HuH-7.5 (cell line): ENCODE data around the gene GJD4.

ENCODE experiments used
- DNase-seq: peaks from one replicate; pipeline ENCODE4 v3.0.0; 2011; ENCODE audit warnings: low spot score

GJD4 gene

GRCh38 chr10:35631404-35631803 is 26.3 kb downstream of the GJD4 start:
- no peak for DNase-seq

GRCh38 chr10:35632027-35632426 is 26.9 kb downstream of the GJD4 start:
- no peak for DNase-seq

GRCh38 chr10:35633006-35633980 is 28.2 kb downstream of the GJD4 start:
- no peak for DNase-seq

GRCh38 chr10:35635576-35635975 is 30.4 kb downstream of the GJD4 start:
- peak; percentile 6 for DNase-seq

- no peak for DNase-seq
These were observed 31.8 kb downstream of the GJD4 start for GRCh38 chr10:35636956-35637355.

GRCh38 chr10:35637462-35637861 is 32.3 kb downstream of the GJD4 start:
- DNase-seq = no peak

GRCh38 chr10:35638101-35638500 is 33.0 kb downstream of the GJD4 start:
- DNase-seq = no peak

GRCh38 chr10:35639021-35639727 is 34.0 kb downstream of the GJD4 start:
- no peak for DNase-seq

- no peak for DNase-seq
These were observed 34.7 kb downstream of the GJD4 start for GRCh38 chr10:35639728-35640401.

GRCh38 chr10:35640474-35640873 is 35.3 kb downstream of the GJD4 start:
- peak; percentile 47 for DNase-seq

GRCh38 chr10:35640951-35641675 is 36.0 kb downstream of the GJD4 start:
- DNase-seq = peak; percentile 16

GRCh38 chr10:35641676-35642034 is 36.5 kb downstream of the GJD4 start:
- DNase-seq = peak; percentile 8

GRCh38 chr10:35642035-35642792 is 37.1 kb downstream of the GJD4 start, which contains the start of gene FZD8:
TSS of gene FZD8 (minus strand) at chr10:35642296. CDS start at chr10:35641429, 867 bp downstream.
- peak; percentile 67 for DNase-seq

- no peak for DNase-seq
These were observed 37.6 kb downstream of the GJD4 start for GRCh38 chr10:35642793-35643114.

GRCh38 chr10:35643151-35644049 is 38.3 kb downstream of the GJD4 start:
- peak; percentile 21 for DNase-seq

- DNase-seq = no peak
These were observed 39.2 kb downstream of the GJD4 start for GRCh38 chr10:35644050-35644950.

- DNase-seq = no peak
These were observed 45.8 kb downstream of the GJD4 start for GRCh38 chr10:35650894-35651293.

GRCh38 chr10:35652824-35653223 is 47.7 kb downstream of the GJD4 start:
- no peak for DNase-seq

- DNase-seq = no peak
These were observed 52.5 kb downstream of the GJD4 start for GRCh38 chr10:35657621-35658020.
